OCI-LY1 (cell line): ENCODE results near the gene VGF.

Experiments
- H2AFZ ChIP-seq: fragments of 200-600 bp; sonication (generic), shearing (Covaris generic); 2 replicates; pipeline ENCODE4 v1.6.0; 2014; ENCODE audit warnings: antibody characterized with exemption, mild to moderate bottlenecking, low read length
- H3F3A ChIP-seq: fragments of 200-600 bp; sonication (generic), shearing (Covaris generic); 2 replicates; pipeline ENCODE4 v1.6.0; 2014; ENCODE audit warnings: mild to moderate bottlenecking, antibody characterized with exemption, low read length, moderate library complexity; ENCODE audit not compliant: insufficient read depth
- H3K27ac ChIP-seq: fragments of 200-600 bp; sonication (generic); 2 replicates; pipeline ENCODE4 v1.5.1; 2014; ENCODE audit warnings: low read length, mixed run types, mild to moderate bottlenecking, low read depth; ENCODE audit not compliant: poor library complexity, severe bottlenecking
- H3K27me3 ChIP-seq: fragments of 200-600 bp; sonication (generic); 2 replicates; pipeline ENCODE4 v1.6.0; 2014; ENCODE audit warnings: antibody characterized with exemption, mild to moderate bottlenecking, low read length, moderate library complexity; ENCODE audit not compliant: insufficient read depth
- H3K36me3 ChIP-seq: fragments of 200-600 bp; sonication (generic); 2 replicates; pipeline ENCODE4 v1.6.1; 2014; ENCODE audit warnings: mild to moderate bottlenecking, antibody characterized with exemption, low read length, moderate library complexity, mixed read lengths; ENCODE audit not compliant: insufficient read depth
- H3K4me1 ChIP-seq: fragments of 200-600 bp; sonication (generic); 2 replicates; pipeline ENCODE4 v1.5.1; 2014; ENCODE audit warnings: mild to moderate bottlenecking, low read length, moderate library complexity; ENCODE audit not compliant: insufficient read depth, severe bottlenecking
- H3K4me2 ChIP-seq: fragments of 200-600 bp; sonication (generic), shearing (Covaris generic); 2 replicates; pipeline ENCODE4 v1.6.1; 2014; ENCODE audit warnings: low read length
- H3K4me3 ChIP-seq: fragments of 200-600 bp; sonication (generic); 2 replicates; pipeline ENCODE4 v1.5.1; 2014; ENCODE audit warnings: low read length, low read depth, mild to moderate bottlenecking, mixed read lengths; ENCODE audit not compliant: poor library complexity, severe bottlenecking
- H3K79me2 ChIP-seq: fragments of 200-600 bp; shearing (Covaris generic); 2 replicates; pipeline ENCODE4 v1.6.1; 2016; ENCODE audit warnings: mixed run types, low read length, mixed read lengths; ENCODE audit not compliant: insufficient read depth
- H3K9ac ChIP-seq: fragments of 200-600 bp; sonication (generic), shearing (Covaris generic); 2 replicates; pipeline ENCODE4 v1.6.1; 2014; ENCODE audit warnings: mild to moderate bottlenecking, low read length, mixed read lengths
- H3K9me2 ChIP-seq: fragments of 200-600 bp; sonication (generic), shearing (Covaris generic); 2 replicates; pipeline ENCODE4 v1.6.1; 2014; ENCODE audit warnings: low read depth, mild to moderate bottlenecking, low read length, mixed read lengths
- H3K9me3 ChIP-seq: fragments of 200-600 bp; shearing (Covaris generic); 2 replicates; pipeline ENCODE4 v1.6.1; 2014; ENCODE audit warnings: low read length, mixed read lengths
- H4K20me1 ChIP-seq: fragments of 200-600 bp; sonication (generic), shearing (Covaris generic); 2 replicates; pipeline ENCODE4 v1.6.0; 2016; ENCODE audit warnings: mild to moderate bottlenecking, low read length; ENCODE audit not compliant: insufficient read depth
- CTCF ChIP-seq: fragments of 200-600 bp; sonication (generic), shearing (Covaris generic); IDR thresholded peaks from 2 replicates; pipeline ENCODE4 v1.5.1; 2017; ENCODE audit warnings: mild to moderate bottlenecking, antibody characterized with exemption, low read length, moderate library complexity, mixed read lengths
- EZH2 ChIP-seq: fragments of 200-600 bp; sonication (generic), shearing (Covaris generic); IDR thresholded peaks from 2 replicates; pipeline ENCODE4 v1.8.0; 2017; ENCODE audit warnings: borderline replicate concordance, mixed run types, mild to moderate bottlenecking, antibody characterized with exemption, low read length, moderate library complexity, mixed read lengths

VGF gene

DNA sequence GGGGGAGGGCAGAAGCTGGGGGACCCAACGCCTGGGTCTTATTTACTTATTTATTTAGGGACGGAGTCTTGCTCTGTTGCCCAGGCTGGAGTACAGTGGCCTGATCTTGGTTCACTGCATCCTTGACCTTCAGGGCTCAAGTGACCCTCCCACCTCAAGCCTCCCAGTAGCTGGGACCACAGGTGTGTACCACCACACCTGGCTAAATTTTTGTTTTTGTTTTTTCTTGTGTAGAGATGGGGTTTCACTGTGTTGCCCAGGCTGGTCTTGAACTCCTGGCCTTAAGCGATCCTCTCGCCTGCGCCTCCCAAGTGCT lies 37.2 kb upstream of the VGF start:
- Histone ChIP-seq H2AFZ (no peak overlapping the region), H3K4me2 (no peak overlapping the region)

GRCh38 chr7:101201695-101202602 lies 36.6 kb upstream of the VGF start:
- H3K9ac ChIP-seq: no peak overlapping the region
- H3K9me3 ChIP-seq: no peaks in the 10 kb centered on the region
- TF ChIP-seq EZH2 (no peak), CTCF (no peak)
- no peaks in the 10 kb centered on the region for H3K36me3 ChIP-seq
- H3K79me2 ChIP-seq: no peaks in the 10 kb centered on the region
- no peak overlapping the region for H3K4me2 ChIP-seq
- H2AFZ ChIP-seq: no peak overlapping the region
- H3F3A ChIP-seq: no peaks in the 10 kb centered on the region
- H3K27me3 ChIP-seq: no peaks in the 10 kb centered on the region; the same call in 1 of the 2 replicates
- peaks cover 10% of the 10 kb centered on the region for H3K4me1 ChIP-seq
- no peak overlapping the region for H3K27ac ChIP-seq
- no peak overlapping the region for H3K4me3 ChIP-seq
- H4K20me1 ChIP-seq: no peaks in the 10 kb centered on the region
- H3K9me2 ChIP-seq: no peaks in the 10 kb centered on the region

More for the DNA sequence above, 37.2 kb upstream of the VGF start:
- Histone ChIP-seq H3K27ac (no peak overlapping the region), H3K79me2 (no peaks in the 10 kb centered on the region), H3K9me3 (no peaks in the 10 kb centered on the region), H3K4me3 (no peak overlapping the region), H4K20me1 (no peaks in the 10 kb centered on the region), H3K4me1 (peaks cover 10% of the 10 kb centered on the region), H3K9me2 (no peaks in the 10 kb centered on the region), H3K9ac (no peak overlapping the region), H3K27me3 (no peaks in the 10 kb centered on the region; the same call in 1 of the 2 replicates), H3K36me3 (no peaks in the 10 kb centered on the region), H3F3A (no peaks in the 10 kb centered on the region)
- no peak for TF ChIP-seq EZH2
- no peak for TF ChIP-seq CTCF

GRCh38 chr7:101200862-101201599 lies 35.7 kb upstream of the VGF start, which contains the start of gene MOGAT3:
TSS of gene MOGAT3 (minus strand) at chr7:101201036. CDS start at chr7:101200854, 182 bp downstream.
- Histone ChIP-seq H3K9me3 (no peaks in the 10 kb centered on the region), H3K9me2 (no peaks in the 10 kb centered on the region), H3K4me1 (peaks cover 10% of the 10 kb centered on the region), H4K20me1 (no peaks in the 10 kb centered on the region), H3K4me2 (no peak within 1 kb of the TSS), H2AFZ (no peak within 1 kb of the TSS), H3K79me2 (no peaks in the 10 kb centered on the region), H3K27ac (no peak within 1 kb of the TSS), H3K27me3 (no peaks in the 10 kb centered on the region; the same call in 1 of the 2 replicates), H3K36me3 (no peaks in the 10 kb centered on the region), H3K4me3 (no peak within 1 kb of the TSS), H3F3A (no peaks in the 10 kb centered on the region), H3K9ac (no peak within 1 kb of the TSS)
- TF ChIP-seq EZH2 (no peak), CTCF (no peak)
